Measurements from ENCODE around the gene ILK.

Gene ILK

GRCh38 chr11:6565325-6565724 is 38.2 kb upstream of the ILK start:
- no peak overlapping the region for H3K4me3 ChIP-seq (ENCODE audit: insufficient read depth, low read depth, low read length, poor library complexity, severe bottlenecking)
- H3K4me1 ChIP-seq (ENCODE audit: control insufficient read depth, insufficient read depth, low read length, poor library complexity, severe bottlenecking): no peaks in the 10 kb centered on the region
- no peaks in the 10 kb centered on the region for H3K27me3 ChIP-seq (replicated peaks; ENCODE audit: control insufficient read depth, insufficient read depth, low read length, poor library complexity, severe bottlenecking)
- no peak overlapping the region for H3K27ac ChIP-seq (ENCODE audit: insufficient read depth, low read length, poor library complexity, severe bottlenecking)
- no peaks in the 10 kb centered on the region for H3K9me3 ChIP-seq (ENCODE audit: control insufficient read depth, low read length)
- peaks cover 2% of the 10 kb centered on the region for H3K36me3 ChIP-seq (ENCODE audit: control insufficient read depth, insufficient read depth, low read length)
- DNase-seq: no peak

DNA sequence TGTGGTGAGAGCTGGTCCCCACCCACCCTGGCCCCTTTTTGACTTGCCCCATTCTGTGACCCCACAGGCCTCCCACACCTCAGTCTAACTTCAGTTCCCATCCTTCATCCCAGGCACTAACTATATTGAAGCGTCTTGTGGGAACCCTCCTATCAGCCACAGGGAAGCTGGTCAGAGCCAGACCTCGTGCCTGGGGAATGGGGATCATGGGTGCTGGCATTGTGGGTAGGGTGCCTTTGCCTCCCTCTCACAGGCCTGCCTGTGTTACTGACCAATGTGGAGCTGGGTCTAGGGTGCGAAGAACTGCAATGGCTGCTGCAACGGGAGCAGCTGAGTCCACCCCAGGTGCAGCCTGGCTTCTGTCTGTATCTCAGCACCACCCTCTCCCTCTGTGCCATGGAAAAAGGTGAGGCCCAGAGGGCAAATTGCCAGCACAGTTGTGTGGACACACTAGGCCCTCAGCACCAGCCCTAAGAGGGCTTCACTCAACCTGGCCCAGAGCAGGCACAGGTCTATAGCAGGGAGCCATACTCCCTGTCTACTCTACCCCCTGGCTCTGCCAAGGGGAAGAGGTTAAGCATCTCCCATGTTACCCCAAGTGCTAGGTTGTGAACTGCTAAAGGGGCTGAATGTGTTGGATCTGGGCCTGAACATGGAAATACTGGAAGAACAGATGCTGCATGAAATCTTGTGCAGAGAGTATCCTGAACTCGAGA is 37.4 kb upstream of the ILK start:
- H3K4me3 ChIP-seq (ENCODE audit: insufficient read depth, low read depth, low read length, poor library complexity, severe bottlenecking): no peak overlapping the region
- H3K9me3 ChIP-seq (ENCODE audit: control insufficient read depth, low read length): no peaks in the 10 kb centered on the region
- no peak for DNase-seq
- H3K27me3 ChIP-seq (replicated peaks; ENCODE audit: control insufficient read depth, insufficient read depth, low read length, poor library complexity, severe bottlenecking): no peaks in the 10 kb centered on the region
- H3K27ac ChIP-seq (ENCODE audit: insufficient read depth, low read length, poor library complexity, severe bottlenecking): no peak overlapping the region
- H3K36me3 ChIP-seq (ENCODE audit: control insufficient read depth, insufficient read depth, low read length): peaks cover 3% of the 10 kb centered on the region
- H3K4me1 ChIP-seq (ENCODE audit: control insufficient read depth, insufficient read depth, low read length, poor library complexity, severe bottlenecking): no peaks in the 10 kb centered on the region

DNA sequence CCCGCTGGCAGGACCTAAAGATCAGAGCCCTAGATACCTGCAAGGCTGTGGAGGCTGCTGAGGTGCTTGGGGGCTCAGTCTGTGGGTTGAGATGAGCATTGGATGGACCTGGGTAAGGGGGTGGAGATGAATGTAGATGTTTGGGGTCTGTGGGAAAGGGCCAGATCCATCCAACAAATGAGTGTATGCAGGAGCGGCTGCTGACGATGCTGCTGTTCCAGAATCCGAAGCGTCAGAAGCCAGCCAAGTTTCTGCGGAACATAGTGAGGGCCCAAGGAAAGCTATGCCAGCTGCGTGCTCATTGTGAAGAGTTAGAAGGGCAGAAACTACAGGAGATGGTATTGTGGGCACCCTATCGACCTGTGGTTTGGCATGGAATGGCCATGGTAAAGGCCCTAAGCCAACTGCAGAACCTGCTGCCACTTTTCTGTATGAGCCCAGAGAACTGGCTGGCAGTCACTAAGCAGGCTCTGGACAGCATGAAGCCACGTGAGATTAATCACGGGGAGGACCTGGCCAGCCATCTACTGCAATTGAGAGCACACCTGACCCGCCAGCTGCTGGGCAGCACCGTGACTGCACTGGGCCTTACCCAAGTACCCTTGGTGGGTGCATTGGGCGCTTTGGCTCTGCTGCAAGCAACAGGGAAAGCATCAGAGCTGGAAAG is 36.7 kb upstream of the ILK start:
- H3K27ac ChIP-seq (ENCODE audit: insufficient read depth, low read length, poor library complexity, severe bottlenecking): no peak overlapping the region
- no peaks in the 10 kb centered on the region for H3K27me3 ChIP-seq (replicated peaks; ENCODE audit: control insufficient read depth, insufficient read depth, low read length, poor library complexity, severe bottlenecking)
- H3K9me3 ChIP-seq (ENCODE audit: control insufficient read depth, low read length): no peaks in the 10 kb centered on the region
- H3K4me1 ChIP-seq (ENCODE audit: control insufficient read depth, insufficient read depth, low read length, poor library complexity, severe bottlenecking): no peaks in the 10 kb centered on the region
- no peak for DNase-seq
- H3K4me3 ChIP-seq (ENCODE audit: insufficient read depth, low read depth, low read length, poor library complexity, severe bottlenecking): no peak overlapping the region
- H3K36me3 ChIP-seq (ENCODE audit: control insufficient read depth, insufficient read depth, low read length): peaks cover 3% of the 10 kb centered on the region

DNA sequence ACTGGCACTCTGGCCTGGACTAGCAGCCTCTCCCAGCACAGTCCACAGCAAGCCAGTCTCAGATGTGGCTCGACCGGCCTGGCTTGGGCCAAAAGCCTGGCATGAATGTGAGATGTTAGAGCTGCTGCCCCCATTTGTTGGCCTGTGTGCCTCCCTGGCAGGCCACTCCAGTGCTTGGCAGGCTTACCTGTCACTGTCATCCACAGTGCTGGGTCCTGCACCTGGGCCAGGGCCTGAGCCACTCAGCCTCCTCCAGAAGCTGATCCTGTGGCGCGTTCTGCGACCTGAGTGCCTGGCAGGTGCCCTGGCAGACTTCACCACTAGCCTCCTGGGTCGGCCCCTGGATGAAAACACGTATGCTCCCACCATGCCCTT is 36.2 kb upstream of the ILK start:
- Histone ChIP-seq H3K9me3 (ENCODE audit: control insufficient read depth, low read length) (no peaks in the 10 kb centered on the region), H3K27ac (ENCODE audit: insufficient read depth, low read length, poor library complexity, severe bottlenecking) (no peak overlapping the region), H3K27me3 (replicated peaks; ENCODE audit: control insufficient read depth, insufficient read depth, low read length, poor library complexity, severe bottlenecking) (no peaks in the 10 kb centered on the region), H3K4me3 (ENCODE audit: insufficient read depth, low read depth, low read length, poor library complexity, severe bottlenecking) (no peak overlapping the region), H3K36me3 (ENCODE audit: control insufficient read depth, insufficient read depth, low read length) (peaks cover 3% of the 10 kb centered on the region), H3K4me1 (ENCODE audit: control insufficient read depth, insufficient read depth, low read length, poor library complexity, severe bottlenecking) (no peaks in the 10 kb centered on the region)
- no peak for DNase-seq

GRCh38 chr11:6568191-6568918 is 35.2 kb upstream of the ILK start:
- Histone ChIP-seq H3K36me3 (ENCODE audit: control insufficient read depth, insufficient read depth, low read length) (peaks cover 3% of the 10 kb centered on the region), H3K9me3 (ENCODE audit: control insufficient read depth, low read length) (no peaks in the 10 kb centered on the region), H3K4me3 (ENCODE audit: insufficient read depth, low read depth, low read length, poor library complexity, severe bottlenecking) (no peak overlapping the region), H3K4me1 (ENCODE audit: control insufficient read depth, insufficient read depth, low read length, poor library complexity, severe bottlenecking) (no peaks in the 10 kb centered on the region), H3K27ac (ENCODE audit: insufficient read depth, low read length, poor library complexity, severe bottlenecking) (no peak overlapping the region), H3K27me3 (replicated peaks; ENCODE audit: control insufficient read depth, insufficient read depth, low read length, poor library complexity, severe bottlenecking) (no peaks in the 10 kb centered on the region)
- no peak for DNase-seq

DNA sequence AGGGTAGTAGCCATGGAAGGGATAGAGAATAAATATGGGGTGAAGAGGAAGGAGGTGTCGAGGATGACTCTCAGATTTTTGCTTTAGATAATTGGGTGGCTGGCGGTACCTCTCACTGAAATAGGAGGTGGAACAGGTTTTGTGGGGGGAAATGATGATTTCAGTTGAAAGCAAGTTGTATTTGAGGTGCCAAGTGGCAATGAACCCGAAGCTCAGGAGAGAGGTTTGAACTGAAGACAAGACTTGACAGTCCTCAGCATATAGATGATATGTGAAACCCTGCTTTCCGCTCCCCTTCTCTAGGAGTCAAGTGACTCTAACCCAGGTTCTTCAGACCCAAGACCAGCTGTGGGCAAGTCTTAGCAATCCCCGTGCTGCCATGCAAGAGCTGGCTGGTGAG is 33.9 kb upstream of the ILK start:
- no peak for DNase-seq
- H3K27ac ChIP-seq (ENCODE audit: insufficient read depth, low read length, poor library complexity, severe bottlenecking): no peak overlapping the region
- peaks cover 3% of the 10 kb centered on the region for H3K36me3 ChIP-seq (ENCODE audit: control insufficient read depth, insufficient read depth, low read length)
- H3K27me3 ChIP-seq (replicated peaks; ENCODE audit: control insufficient read depth, insufficient read depth, low read length, poor library complexity, severe bottlenecking): no peaks in the 10 kb centered on the region
- no peaks in the 10 kb centered on the region for H3K4me1 ChIP-seq (ENCODE audit: control insufficient read depth, insufficient read depth, low read length, poor library complexity, severe bottlenecking)
- H3K4me3 ChIP-seq (ENCODE audit: insufficient read depth, low read depth, low read length, poor library complexity, severe bottlenecking): no peak overlapping the region
- no peaks in the 10 kb centered on the region for H3K9me3 ChIP-seq (ENCODE audit: control insufficient read depth, low read length)

DNA sequence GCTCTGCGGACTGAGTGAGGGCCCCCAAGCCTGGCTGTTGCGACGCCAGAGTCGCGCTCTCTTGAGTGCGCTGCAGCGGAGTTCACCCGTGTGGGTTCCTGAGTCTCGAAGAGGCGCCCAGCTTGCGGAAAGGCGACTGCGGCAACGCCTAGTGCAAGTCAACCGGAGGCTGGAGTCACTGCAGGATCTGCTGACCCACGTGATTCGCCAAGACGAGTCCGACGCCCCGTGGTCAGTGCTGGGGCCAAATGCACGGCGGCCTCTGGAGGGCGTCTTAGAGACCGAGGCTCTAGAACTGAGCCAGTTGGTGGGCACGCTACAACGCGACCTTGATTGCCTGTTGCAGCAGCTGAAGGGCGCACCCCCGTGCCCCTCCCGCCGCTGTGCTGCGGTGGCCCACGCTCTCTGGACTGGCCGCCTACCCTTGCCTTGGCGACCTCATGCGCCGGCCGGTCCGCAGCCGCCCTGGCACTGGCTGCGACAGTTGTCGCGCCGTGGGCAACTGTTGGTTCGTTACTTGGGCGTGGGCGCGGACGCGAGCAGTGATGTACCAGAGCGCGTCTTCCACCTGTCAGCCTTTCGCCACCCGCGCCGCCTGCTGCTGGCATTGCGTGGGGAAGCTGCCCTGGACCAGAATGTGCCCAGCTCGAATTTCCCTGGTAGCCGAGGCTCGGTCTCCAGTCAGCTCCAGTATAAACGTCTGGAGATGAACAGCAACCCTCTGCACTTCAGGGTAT is 32.7 kb upstream of the ILK start:
- DNase-seq: no peak
- Histone ChIP-seq H3K4me1 (ENCODE audit: control insufficient read depth, insufficient read depth, low read length, poor library complexity, severe bottlenecking) (no peaks in the 10 kb centered on the region), H3K36me3 (ENCODE audit: control insufficient read depth, insufficient read depth, low read length) (peaks cover 3% of the 10 kb centered on the region), H3K27me3 (replicated peaks; ENCODE audit: control insufficient read depth, insufficient read depth, low read length, poor library complexity, severe bottlenecking) (no peaks in the 10 kb centered on the region), H3K27ac (ENCODE audit: insufficient read depth, low read length, poor library complexity, severe bottlenecking) (no peak overlapping the region), H3K9me3 (ENCODE audit: control insufficient read depth, low read length) (no peaks in the 10 kb centered on the region), H3K4me3 (ENCODE audit: insufficient read depth, low read depth, low read length, poor library complexity, severe bottlenecking) (no peak overlapping the region)

DNA sequence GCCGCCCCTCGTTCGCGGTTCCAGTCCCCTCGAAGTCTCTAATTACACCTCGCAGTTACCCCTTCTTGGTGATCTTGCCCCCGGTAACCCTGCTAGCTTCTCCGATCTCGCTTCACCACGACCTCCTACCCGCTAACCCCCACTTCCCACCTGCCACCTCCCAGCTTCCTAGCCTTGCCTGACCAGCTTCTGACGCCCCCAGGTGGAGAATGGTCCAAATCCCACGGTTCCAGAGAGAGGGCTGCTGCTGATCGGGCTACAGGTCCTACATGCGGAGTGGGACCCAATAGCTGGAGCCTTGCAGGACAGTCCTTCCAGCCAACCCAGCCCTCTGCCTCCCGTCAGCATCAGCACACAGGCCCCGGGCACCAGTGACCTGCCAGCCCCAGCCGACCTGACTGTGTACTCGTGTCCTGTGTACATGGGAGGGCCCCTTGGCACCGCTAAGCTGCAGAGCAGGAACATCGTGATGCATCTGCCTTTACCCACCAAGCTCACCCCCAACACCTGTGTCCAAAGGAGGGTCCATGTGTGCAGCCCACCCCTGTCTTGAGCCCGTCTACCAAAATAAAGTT is 32.1 kb upstream of the ILK start:
- no peak for DNase-seq
- Histone ChIP-seq H3K36me3 (ENCODE audit: control insufficient read depth, insufficient read depth, low read length) (peaks cover 3% of the 10 kb centered on the region), H3K4me3 (ENCODE audit: insufficient read depth, low read depth, low read length, poor library complexity, severe bottlenecking) (no peak overlapping the region), H3K27me3 (replicated peaks; ENCODE audit: control insufficient read depth, insufficient read depth, low read length, poor library complexity, severe bottlenecking) (no peaks in the 10 kb centered on the region), H3K4me1 (ENCODE audit: control insufficient read depth, insufficient read depth, low read length, poor library complexity, severe bottlenecking) (no peaks in the 10 kb centered on the region), H3K27ac (ENCODE audit: insufficient read depth, low read length, poor library complexity, severe bottlenecking) (no peak overlapping the region), H3K9me3 (ENCODE audit: control insufficient read depth, low read length) (no peaks in the 10 kb centered on the region)

- Histone ChIP-seq H3K4me3 (ENCODE audit: insufficient read depth, low read depth, low read length, poor library complexity, severe bottlenecking) (no peak overlapping the region), H3K27ac (ENCODE audit: insufficient read depth, low read length, poor library complexity, severe bottlenecking) (no peak overlapping the region), H3K36me3 (ENCODE audit: control insufficient read depth, insufficient read depth, low read length) (peaks cover 3% of the 10 kb centered on the region), H3K4me1 (ENCODE audit: control insufficient read depth, insufficient read depth, low read length, poor library complexity, severe bottlenecking) (no peaks in the 10 kb centered on the region), H3K9me3 (ENCODE audit: control insufficient read depth, low read length) (no peaks in the 10 kb centered on the region), H3K27me3 (replicated peaks; ENCODE audit: control insufficient read depth, insufficient read depth, low read length, poor library complexity, severe bottlenecking) (no peaks in the 10 kb centered on the region)
- no peak for DNase-seq
These were observed 31.4 kb upstream of the ILK start for GRCh38 chr11:6572215-6572614.

All from effector memory CD4-positive, alpha-beta T cell (primary cell).